NCI-H187 (cell line): Measurements from ENCODE around the gene LDLRAD4.

ENCODE experiments used
- DNase-seq, 2 experiments: peaks; one replicate each; lab custom pipeline; 2025; lab: John Stamatoyannopoulos, UW

The LDLRAD4 gene

DNA sequence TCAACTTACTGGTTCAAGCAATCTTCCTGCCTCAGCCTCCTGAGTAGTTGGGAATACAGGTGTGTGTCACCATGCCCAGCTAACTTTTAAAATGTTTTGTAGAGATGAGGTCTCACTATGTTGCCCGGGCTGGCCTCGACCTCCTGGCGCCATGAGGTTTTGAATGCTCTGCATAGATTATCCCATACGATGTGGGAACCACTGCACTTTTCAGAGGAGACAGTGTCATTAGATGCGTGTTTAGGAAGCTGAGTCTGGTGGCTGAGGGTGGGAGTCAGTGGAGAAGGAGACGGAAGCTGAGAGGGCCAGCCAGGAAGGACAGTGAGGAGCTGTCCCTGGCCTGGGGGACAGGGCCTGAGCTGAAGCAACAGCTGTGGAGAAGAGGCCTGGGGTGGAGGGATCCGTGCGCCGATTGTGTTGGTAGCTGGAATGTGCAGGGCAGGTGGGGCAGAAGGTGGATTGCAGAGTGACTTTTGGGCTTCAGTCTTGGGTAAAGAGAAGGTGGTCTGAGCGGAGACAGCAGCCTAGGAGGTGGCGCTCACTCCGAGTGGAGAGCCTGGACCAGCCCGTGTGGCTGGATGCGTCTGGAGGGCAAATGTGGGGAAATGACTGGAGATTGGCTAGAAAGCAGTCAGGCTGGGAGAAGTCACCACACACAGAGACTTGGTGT lies 68.0 kb downstream of the LDLRAD4 start:
- DNase-seq, result no peak

DNA sequence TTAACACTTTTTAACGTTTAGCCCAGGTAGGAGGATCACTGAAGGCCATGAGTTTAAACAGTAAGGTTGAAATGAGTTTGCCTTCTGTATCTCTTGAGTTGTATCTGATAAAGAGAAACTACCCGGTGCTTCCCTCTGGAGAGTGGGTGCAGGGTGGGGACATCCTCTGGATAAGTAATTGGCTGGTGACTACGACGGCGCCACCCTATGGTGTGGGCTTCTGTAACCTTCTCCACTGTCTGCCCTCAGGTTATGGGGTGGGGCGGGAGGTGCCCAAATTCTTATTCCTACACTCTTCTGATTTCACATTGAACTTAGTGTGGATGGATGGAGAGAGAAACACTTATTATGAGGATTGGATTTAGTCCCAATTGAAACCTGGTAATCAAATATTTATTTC lies 68.8 kb downstream of the LDLRAD4 start:
- DNase-seq, result no peak

DNA sequence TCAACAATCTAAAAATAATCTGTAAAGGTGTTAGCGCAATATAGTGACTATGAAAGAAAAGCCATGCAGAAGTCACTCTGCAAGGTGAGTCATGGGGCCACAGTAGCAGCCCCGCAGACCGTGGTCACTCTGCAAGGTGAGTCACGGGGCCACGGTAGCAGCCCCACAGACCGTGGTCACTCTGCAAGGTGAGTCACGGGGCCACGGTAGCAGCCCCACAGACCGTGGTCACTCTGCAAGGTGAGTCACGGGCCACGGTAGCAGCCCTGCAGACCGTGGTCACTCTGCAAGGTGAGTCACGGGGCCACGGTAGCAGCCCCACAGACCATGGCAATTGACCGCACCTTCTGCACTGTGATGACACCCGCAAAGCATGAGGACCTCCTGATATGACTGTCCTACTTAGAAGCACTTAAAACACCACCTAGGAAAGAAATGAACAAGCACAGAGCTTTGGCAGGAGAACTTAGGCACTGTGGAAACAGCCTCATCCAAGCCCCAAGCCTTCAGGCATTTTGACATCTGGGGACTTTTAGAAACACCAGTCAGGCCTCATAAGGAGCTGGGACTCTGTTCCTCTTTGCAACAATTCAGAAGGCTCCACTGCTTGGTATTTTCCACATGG lies 70.1 kb downstream of the LDLRAD4 start:
- DNase-seq, result no peak

GRCh38 chr18:13289481-13290205 lies 71.1 kb downstream of the LDLRAD4 start:
- DNase-seq, result no peak

DNA sequence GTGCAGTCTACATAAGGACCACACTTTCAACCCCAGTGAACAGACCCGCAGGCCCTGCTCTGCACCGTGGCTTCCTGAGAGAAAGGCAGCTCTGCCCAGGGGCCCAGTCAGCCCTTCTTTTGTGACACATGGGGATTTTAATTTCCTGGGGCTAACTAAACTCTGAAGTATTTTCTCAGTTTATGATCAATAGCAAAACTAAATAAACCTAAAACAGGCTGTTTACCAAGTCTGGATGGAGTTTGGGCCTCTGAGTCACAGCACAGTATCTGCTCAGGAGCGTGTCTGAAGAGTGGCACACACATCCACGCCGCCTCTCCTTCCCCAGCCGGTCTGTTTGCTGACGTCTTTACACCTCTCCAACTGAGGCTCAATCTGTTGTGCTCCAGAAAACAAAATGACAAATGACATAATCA lies 72.3 kb downstream of the LDLRAD4 start:
- DNase-seq, result no peak

DNA sequence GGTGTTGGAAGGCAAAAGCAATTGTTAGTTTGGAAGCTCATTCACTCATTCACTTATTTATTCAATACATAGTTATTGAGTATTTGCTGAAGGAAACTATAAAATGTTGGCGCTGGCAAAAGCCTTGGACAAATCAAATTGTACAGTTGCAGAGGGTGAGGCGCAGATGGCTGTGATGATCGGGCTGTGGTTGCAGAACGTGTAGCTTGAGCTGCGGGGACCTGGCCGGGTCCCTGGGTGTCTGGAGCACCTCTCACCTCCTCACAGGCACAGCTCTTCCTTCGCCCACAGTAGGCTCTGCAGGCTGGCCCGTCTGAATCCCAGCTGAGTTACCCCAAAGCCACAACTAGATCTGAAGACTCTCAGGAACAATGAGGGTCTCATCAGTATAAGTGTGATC lies 72.7 kb downstream of the LDLRAD4 start:
- no peak for DNase-seq

GRCh38 chr18:13291745-13292447 lies 73.3 kb downstream of the LDLRAD4 start:
- DNase-seq, result no peak

- DNase-seq, result no peak
These were observed 74.2 kb downstream of the LDLRAD4 start for GRCh38 chr18:13292736-13293135.

DNA sequence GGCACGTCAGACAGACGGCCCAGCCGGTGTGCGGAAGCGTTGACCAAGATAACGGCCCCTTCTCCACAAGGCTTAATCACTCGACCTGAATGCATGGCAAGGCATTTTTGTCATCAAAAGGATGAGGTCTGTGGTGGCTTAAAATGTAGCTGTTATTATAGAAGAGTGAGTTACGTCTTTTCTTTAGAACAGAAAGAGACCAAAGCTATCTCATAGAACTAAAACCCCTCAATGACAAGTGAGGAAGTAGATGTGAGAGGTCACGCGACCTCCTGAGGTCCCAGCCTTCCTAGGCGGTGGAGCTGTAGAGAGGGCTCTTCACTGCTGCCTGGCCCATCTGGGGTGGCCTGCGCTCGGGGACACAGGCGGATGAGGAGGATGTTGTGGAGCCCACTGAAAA lies 75.7 kb downstream of the LDLRAD4 start:
- no peak for DNase-seq

DNA sequence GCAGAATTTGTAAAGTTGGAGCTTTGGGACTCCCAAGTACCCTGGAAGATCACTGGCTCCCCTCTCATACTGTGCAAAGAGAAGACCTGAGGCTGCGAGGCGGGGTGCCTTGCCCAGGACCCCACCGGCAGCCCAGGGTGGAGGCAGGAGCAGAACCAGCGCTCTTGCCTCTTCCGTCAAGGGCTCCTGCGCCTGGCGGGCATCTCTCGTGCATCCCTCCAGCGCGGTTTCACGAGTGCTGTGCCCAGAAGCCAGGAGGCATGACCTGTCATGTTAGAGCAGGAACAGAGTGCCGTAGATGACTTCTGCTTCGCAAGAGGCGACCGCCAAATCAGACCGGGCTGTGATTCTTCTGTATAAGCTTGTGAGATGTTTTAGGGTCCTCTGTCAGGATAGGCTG lies 77.3 kb downstream of the LDLRAD4 start:
- DNase-seq, result no peak

GRCh38 chr18:13296867-13297574 lies 78.5 kb downstream of the LDLRAD4 start:
- no peak for DNase-seq

GRCh38 chr18:13298262-13298661 lies 79.7 kb downstream of the LDLRAD4 start:
- no peak for DNase-seq

DNA sequence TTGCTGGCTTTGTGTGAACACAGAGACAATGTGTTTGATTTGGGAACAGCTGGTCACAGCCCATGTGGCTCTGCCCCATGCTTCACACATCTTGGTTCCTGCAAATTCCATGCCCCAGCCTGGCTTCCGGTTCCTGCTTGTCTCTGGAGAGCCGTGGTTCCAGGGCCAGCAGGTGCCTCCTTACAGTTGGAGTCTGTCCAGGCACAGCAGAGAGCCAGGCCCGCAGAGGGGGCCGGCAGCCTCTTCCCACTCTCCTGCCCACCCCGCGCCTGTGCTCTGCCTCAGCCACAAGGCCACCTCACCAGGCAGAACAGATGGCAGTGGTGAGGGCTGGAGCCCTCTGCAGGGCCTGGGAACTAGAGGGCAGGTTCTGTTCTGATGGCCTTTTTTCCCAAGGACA lies 81.5 kb downstream of the LDLRAD4 start:
- no peak for DNase-seq

GRCh38 chr18:13300796-13301195 lies 82.2 kb downstream of the LDLRAD4 start:
- DNase-seq, result no peak

GRCh38 chr18:13302040-13302439 lies 83.5 kb downstream of the LDLRAD4 start:
- DNase-seq, result no peak

GRCh38 chr18:13302457-13303225 lies 84.1 kb downstream of the LDLRAD4 start:
- no peak for DNase-seq

- no peak for DNase-seq
These were observed 85.3 kb downstream of the LDLRAD4 start for GRCh38 chr18:13303756-13304364.

GRCh38 chr18:13305301-13305700 lies 86.7 kb downstream of the LDLRAD4 start:
- no peak for DNase-seq

- no peak for DNase-seq
These were observed 88.0 kb downstream of the LDLRAD4 start for GRCh38 chr18:13306583-13306982.

DNA sequence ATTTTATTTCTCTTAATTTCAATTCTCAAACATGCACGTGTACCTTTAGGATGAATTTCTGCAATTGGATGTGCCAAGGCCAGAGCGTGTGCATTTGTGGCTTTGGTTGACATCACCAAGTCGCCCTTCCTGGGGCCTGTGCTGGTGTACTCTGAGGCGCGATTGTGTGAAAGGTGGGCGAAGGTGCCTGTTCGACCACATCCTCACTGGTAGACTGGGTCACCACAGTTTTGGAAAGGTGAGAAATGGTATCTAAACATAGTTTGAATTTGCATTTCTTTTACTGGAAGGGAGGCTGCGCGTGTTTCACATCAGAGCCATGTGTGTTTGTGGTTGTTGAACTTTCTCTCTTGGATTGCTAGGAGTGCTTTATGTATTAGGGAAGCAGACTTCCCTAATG lies 89.8 kb downstream of the LDLRAD4 start:
- no peak for DNase-seq
